Ishikawa (cell line): ENCODE measurements around the gene CHST14.

ENCODE experiments used
- TAF1 ChIP-seq: IDR thresholded peaks from 2 replicates; pipeline ENCODE4 v1.6.1; 2012; ENCODE audit warnings: low read depth, mild to moderate bottlenecking
- TF ChIP-seq, protein P1 (sequence below): IDR thresholded peaks from 2 replicates; pipeline ENCODE4 v1.6.1; 2012; ENCODE audit warnings: low read depth, mild to moderate bottlenecking

- no peak for TF ChIP-seq TAF1
- TF ChIP-seq, protein P1, sequence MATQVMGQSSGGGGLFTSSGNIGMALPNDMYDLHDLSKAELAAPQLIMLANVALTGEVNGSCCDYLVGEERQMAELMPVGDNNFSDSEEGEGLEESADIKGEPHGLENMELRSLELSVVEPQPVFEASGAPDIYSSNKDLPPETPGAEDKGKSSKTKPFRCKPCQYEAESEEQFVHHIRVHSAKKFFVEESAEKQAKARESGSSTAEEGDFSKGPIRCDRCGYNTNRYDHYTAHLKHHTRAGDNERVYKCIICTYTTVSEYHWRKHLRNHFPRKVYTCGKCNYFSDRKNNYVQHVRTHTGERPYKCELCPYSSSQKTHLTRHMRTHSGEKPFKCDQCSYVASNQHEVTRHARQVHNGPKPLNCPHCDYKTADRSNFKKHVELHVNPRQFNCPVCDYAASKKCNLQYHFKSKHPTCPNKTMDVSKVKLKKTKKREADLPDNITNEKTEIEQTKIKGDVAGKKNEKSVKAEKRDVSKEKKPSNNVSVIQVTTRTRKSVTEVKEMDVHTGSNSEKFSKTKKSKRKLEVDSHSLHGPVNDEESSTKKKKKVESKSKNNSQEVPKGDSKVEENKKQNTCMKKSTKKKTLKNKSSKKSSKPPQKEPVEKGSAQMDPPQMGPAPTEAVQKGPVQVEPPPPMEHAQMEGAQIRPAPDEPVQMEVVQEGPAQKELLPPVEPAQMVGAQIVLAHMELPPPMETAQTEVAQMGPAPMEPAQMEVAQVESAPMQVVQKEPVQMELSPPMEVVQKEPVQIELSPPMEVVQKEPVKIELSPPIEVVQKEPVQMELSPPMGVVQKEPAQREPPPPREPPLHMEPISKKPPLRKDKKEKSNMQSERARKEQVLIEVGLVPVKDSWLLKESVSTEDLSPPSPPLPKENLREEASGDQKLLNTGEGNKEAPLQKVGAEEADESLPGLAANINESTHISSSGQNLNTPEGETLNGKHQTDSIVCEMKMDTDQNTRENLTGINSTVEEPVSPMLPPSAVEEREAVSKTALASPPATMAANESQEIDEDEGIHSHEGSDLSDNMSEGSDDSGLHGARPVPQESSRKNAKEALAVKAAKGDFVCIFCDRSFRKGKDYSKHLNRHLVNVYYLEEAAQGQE, result no peak
These were observed 33.7 kb upstream of the CHST14 start for GRCh38 chr15:40436892-40437751.
